Karpas-422 (cell line): Measurements from ENCODE around the gene GAPDH. TPM values are rescaled to one million over a fixed set of nuclear protein-coding genes. Genes with fewer than 3 reads are reported as not detected.

Experiments used
- DNase-seq: peaks from one replicate; pipeline ENCODE4 v3.0.0-alpha.2; 2015
- H2AFZ ChIP-seq: fragments of 200-600 bp; sonication (generic); 2 replicates; pipeline ENCODE4 v1.6.1; 2014; ENCODE audit warnings: antibody characterized with exemption, low read length, mixed read lengths
- H3K27ac ChIP-seq: fragments of 200-600 bp; sonication (generic); 2 replicates; pipeline ENCODE4 v1.5.1; 2014; ENCODE audit warnings: mild to moderate bottlenecking, low read length, moderate library complexity
- H3K27me3 ChIP-seq: fragments of 200-600 bp; sonication (generic); 2 replicates; pipeline ENCODE4 v1.6.1; 2014; ENCODE audit warnings: low read length, mixed read lengths
- H3K36me3 ChIP-seq: fragments of 200-600 bp; sonication (generic); 2 replicates; pipeline ENCODE4 v1.6.1; 2014; ENCODE audit warnings: low read length, mixed read lengths; ENCODE audit not compliant: insufficient read depth
- H3K4me1 ChIP-seq: fragments of 200-600 bp; sonication (generic); 2 replicates; pipeline ENCODE4 v1.6.1; 2014; ENCODE audit warnings: mild to moderate bottlenecking, low read length, mixed read lengths
- H3K4me2 ChIP-seq: fragments of 200-600 bp; sonication (generic); 2 replicates; pipeline ENCODE4 v1.6.1; 2014; ENCODE audit warnings: low read length, low read depth, mild to moderate bottlenecking; ENCODE audit not compliant: poor library complexity, severe bottlenecking
- H3K4me3 ChIP-seq: fragments of 200-600 bp; sonication (generic); 2 replicates; pipeline ENCODE4 v1.5.1; 2014; ENCODE audit warnings: mild to moderate bottlenecking, antibody characterized with exemption, low read length, mixed read lengths
- H3K79me2 ChIP-seq: fragments of 200-600 bp; sonication (generic); 2 replicates; pipeline ENCODE4 v1.6.1; 2014; ENCODE audit warnings: mild to moderate bottlenecking, low read length, mixed read lengths
- H3K9ac ChIP-seq: fragments of 200-600 bp; sonication (generic); 2 replicates; pipeline ENCODE4 v1.6.0; 2014; ENCODE audit warnings: low read length
- H3K9me2 ChIP-seq: fragments of 200-600 bp; sonication (generic), shearing (Covaris generic); replicated peaks from 2 replicates; pipeline ENCODE4 v1.6.0; 2014; ENCODE audit warnings: mild to moderate bottlenecking, low read length, moderate library complexity; ENCODE audit not compliant: insufficient read depth
- H3K9me3 ChIP-seq: fragments of 300-700, 200-600 bp; sonication (generic); 2 replicates; pipeline ENCODE4 v1.6.1; 2014; ENCODE audit warnings: low read length, mixed read lengths
- H4K20me1 ChIP-seq: fragments of 200-600 bp; sonication (generic); 2 replicates; pipeline ENCODE4 v1.6.1; 2014; ENCODE audit warnings: mild to moderate bottlenecking, antibody characterized with exemption, low read length, low read depth; ENCODE audit not compliant: insufficient read depth
- total RNA-seq: library from RNA; depleted of rRNA; stranded (reverse); fragments of >200 nt; shearing (Covaris generic); gene quantifications from 2 replicates; pipeline ENCODE4 v1.2.3, GENCODE V29; 2014; ENCODE audit warnings: low replicate concordance

Gene GAPDH
- total RNA-seq, 1 experiment from 2014 or later = 13,828 TPM

GRCh38 chr12:6532051-6532926, 2.0 kb upstream of the GAPDH start:
- Histone ChIP-seq H3K4me3 (peak overlapping the region; percentile 96), H3K9ac (peak overlapping the region; percentile 96), H3K4me1 (peaks cover 45% of the 10 kb centered on the region), H3K36me3 (peaks cover 47% of the 10 kb centered on the region), H4K20me1 (peaks cover 23% of the 10 kb centered on the region), H3K27me3 (no peaks in the 10 kb centered on the region), H2AFZ (no peak overlapping the region), H3K9me3 (no peaks in the 10 kb centered on the region), H3K9me2 (no peaks in the 10 kb centered on the region), H3K27ac (peak overlapping the region; percentile 96), H3K79me2 (peaks cover 24% of the 10 kb centered on the region), H3K4me2 (peak overlapping the region; percentile 93)
- DNase-seq = peak; percentile 95

GRCh38 chr12:6532927-6533652, 1.2 kb upstream of the GAPDH start:
- Histone ChIP-seq H3K9me2 (no peaks in the 10 kb centered on the region), H3K4me1 (peaks cover 52% of the 10 kb centered on the region), H3K4me3 (peak overlapping the region; percentile 96), H3K9me3 (no peaks in the 10 kb centered on the region), H3K79me2 (peaks cover 24% of the 10 kb centered on the region), H2AFZ (no peak overlapping the region), H3K36me3 (peaks cover 40% of the 10 kb centered on the region), H3K9ac (peak overlapping the region; percentile 96), H4K20me1 (peaks cover 23% of the 10 kb centered on the region), H3K27me3 (no peaks in the 10 kb centered on the region), H3K4me2 (peak overlapping the region; percentile 93), H3K27ac (peak overlapping the region; percentile 96)
- peak; percentile 86 for DNase-seq

- H3K9me3 ChIP-seq = no peaks in the 10 kb centered on the region
- H3K4me1 ChIP-seq = peaks cover 57% of the 10 kb centered on the region
- H3K9ac ChIP-seq = peak overlapping the region; percentile 96
- H3K27ac ChIP-seq = peak overlapping the region; percentile 96
- H3K79me2 ChIP-seq = peaks cover 24% of the 10 kb centered on the region
- H3K4me3 ChIP-seq = peak overlapping the region; percentile 96
- H3K36me3 ChIP-seq = peaks cover 36% of the 10 kb centered on the region
- no peaks in the 10 kb centered on the region for H3K9me2 ChIP-seq
- H3K4me2 ChIP-seq = peak overlapping the region; percentile 93
- H3K27me3 ChIP-seq = no peaks in the 10 kb centered on the region
- H4K20me1 ChIP-seq = peaks cover 23% of the 10 kb centered on the region
- H2AFZ ChIP-seq = no peak overlapping the region
- DNase-seq = no peak
These were observed 729 bp upstream of the GAPDH start for GRCh38 chr12:6533653-6533922.

- Histone ChIP-seq H3K4me2 (peak overlapping the region; percentile 85), H3K9me2 (no peaks in the 10 kb centered on the region), H2AFZ (no peak overlapping the region), H3K79me2 (peaks cover 24% of the 10 kb centered on the region), H3K4me3 (peak overlapping the region; percentile 96), H3K27ac (peak overlapping the region; percentile 96), H4K20me1 (peaks cover 23% of the 10 kb centered on the region), H3K27me3 (no peaks in the 10 kb centered on the region), H3K9me3 (no peaks in the 10 kb centered on the region), H3K9ac (peak overlapping the region; percentile 96), H3K4me1 (peaks cover 66% of the 10 kb centered on the region), H3K36me3 (peaks cover 27% of the 10 kb centered on the region)
- DNase-seq = no peak
These were observed 303 bp downstream of the GAPDH start for GRCh38 chr12:6534695-6534944.

GRCh38 chr12:6534945-6535696, 804 bp downstream of the GAPDH start:
- Histone ChIP-seq H3K4me3 (peak overlapping the region; percentile 96), H3K9me2 (no peaks in the 10 kb centered on the region), H3K36me3 (peaks cover 27% of the 10 kb centered on the region), H4K20me1 (peaks cover 23% of the 10 kb centered on the region), H3K9ac (peak overlapping the region; percentile 96), H3K27me3 (no peaks in the 10 kb centered on the region), H3K4me2 (peak overlapping the region; percentile 85), H3K79me2 (peaks cover 24% of the 10 kb centered on the region), H2AFZ (no peak overlapping the region), H3K9me3 (no peaks in the 10 kb centered on the region), H3K4me1 (peaks cover 71% of the 10 kb centered on the region), H3K27ac (peak overlapping the region; percentile 96)
- DNase-seq = peak; percentile 86

GRCh38 chr12:6535697-6535946, 1.3 kb downstream of the GAPDH start:
- Histone ChIP-seq H3K9me2 (no peaks in the 10 kb centered on the region), H3K36me3 (peaks cover 27% of the 10 kb centered on the region), H3K27me3 (no peaks in the 10 kb centered on the region), H3K27ac (peak overlapping the region; percentile 96), H2AFZ (no peak overlapping the region), H3K9me3 (no peaks in the 10 kb centered on the region), H4K20me1 (peaks cover 23% of the 10 kb centered on the region), H3K4me2 (peak overlapping the region; percentile 85), H3K4me3 (peak overlapping the region; percentile 96), H3K9ac (peak overlapping the region; percentile 96), H3K79me2 (peaks cover 24% of the 10 kb centered on the region), H3K4me1 (peaks cover 76% of the 10 kb centered on the region)
- DNase-seq = no peak

- no peaks in the 10 kb centered on the region for H3K9me2 ChIP-seq
- peak overlapping the region; percentile 96 for H3K4me3 ChIP-seq
- peaks cover 82% of the 10 kb centered on the region for H3K4me1 ChIP-seq
- peak overlapping the region; percentile 96 for H3K27ac ChIP-seq
- peaks cover 24% of the 10 kb centered on the region for H3K79me2 ChIP-seq
- no peaks in the 10 kb centered on the region for H3K27me3 ChIP-seq
- DNase-seq = peak; percentile 76
- no peak overlapping the region for H2AFZ ChIP-seq
- H3K4me2 ChIP-seq = peak overlapping the region; percentile 85
- H3K9ac ChIP-seq = peak overlapping the region; percentile 96
- H3K9me3 ChIP-seq = no peaks in the 10 kb centered on the region
- peaks cover 23% of the 10 kb centered on the region for H4K20me1 ChIP-seq
- peaks cover 27% of the 10 kb centered on the region for H3K36me3 ChIP-seq
These were observed 1.9 kb downstream of the GAPDH start for GRCh38 chr12:6535960-6536847.
